NT2/D1 (cell line): ENCODE measurements around the gene RHBDL3.

Source experiments
- YY1 ChIP-seq: IDR thresholded peaks from 2 replicates; pipeline ENCODE4 v1.6.1; 2011; ENCODE audit not compliant: insufficient read length, insufficient read depth
- ZNF274 ChIP-seq: IDR thresholded peaks from 2 replicates; pipeline ENCODE4 v1.6.1; 2011; ENCODE audit warnings: mild to moderate bottlenecking, low read depth, low read length

DNA sequence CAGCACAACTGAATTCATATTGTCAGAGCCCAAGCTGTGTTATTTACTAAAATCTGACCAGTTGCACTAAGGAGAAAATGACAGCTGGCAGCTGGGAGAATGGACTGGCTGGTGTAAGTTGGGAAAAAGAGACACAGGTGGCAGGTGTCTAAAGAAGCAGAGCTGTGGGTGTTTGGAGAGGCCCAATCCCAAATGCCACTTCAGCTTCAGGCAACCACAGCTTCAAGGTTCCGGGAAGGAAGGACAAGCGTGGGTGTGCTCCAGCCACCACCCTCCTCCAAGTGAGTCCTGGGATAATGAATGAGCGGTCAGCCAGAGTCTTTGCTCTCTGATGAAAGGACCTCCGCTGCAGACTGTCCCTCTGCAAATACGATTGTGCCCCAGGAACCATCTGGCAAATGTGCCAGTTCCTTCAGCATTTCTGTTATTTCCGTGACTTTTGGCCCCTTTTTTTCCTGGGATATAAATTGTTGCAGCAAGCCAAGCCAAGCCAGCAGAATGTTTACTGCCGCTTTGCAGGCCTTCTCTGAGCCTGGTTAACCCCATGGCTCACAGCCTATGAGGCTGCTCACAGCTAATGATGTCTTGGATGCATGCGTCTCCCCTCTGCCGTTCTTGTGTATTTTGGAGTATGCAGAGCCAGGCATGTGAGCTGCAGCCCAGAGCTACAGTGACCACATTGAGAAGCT lies 9.5 kb upstream of the RHBDL3 start:
- TF ChIP-seq ZNF274 (no peak), YY1 (no peak)
